GM12891 (cell line): Measurements from ENCODE around the gene KCNK16.
A peak's percentile ranks its signal among the peaks of the same experiment; 100 is the strongest.

Source experiments
- DNase-seq: peaks from one replicate; pipeline ENCODE4 v3.0.0; 2011; ENCODE audit warnings: low spot score; ENCODE audit not compliant: insufficient read length
- FAIRE-seq: peaks from 2 replicates; lab custom pipeline; 2011; peaks lifted over from hg19 to GRCh38; lab: Jason Lieb, UNC
- PAX5 ChIP-seq: IDR thresholded peaks from 2 replicates; pipeline ENCODE4 v1.6.1; 2011; ENCODE audit warnings: low read length, moderate library complexity, mild to moderate bottlenecking; ENCODE audit not compliant: insufficient read depth, severe bottlenecking
- POLR2A ChIP-seq: IDR thresholded peaks from 2 replicates; pipeline ENCODE4 v1.6.1; 2011; ENCODE audit warnings: low read depth, low read length, control low read depth
- POLR2AphosphoS5 ChIP-seq: IDR thresholded peaks from 2 replicates; pipeline ENCODE4 v1.6.1; 2011; ENCODE audit warnings: low read depth, low read length, control low read depth
- POU2F2 ChIP-seq: IDR thresholded peaks from 2 replicates; pipeline ENCODE4 v1.6.1; 2011; ENCODE audit warnings: low read depth, mild to moderate bottlenecking, control low read depth, low read length, moderate library complexity
- SPI1 ChIP-seq: IDR thresholded peaks from 2 replicates; pipeline ENCODE4 v1.6.1; 2011; ENCODE audit warnings: low read depth, low read length, control low read depth
- TAF1 ChIP-seq: IDR thresholded peaks from 2 replicates; pipeline ENCODE4 v1.6.1; 2011; ENCODE audit warnings: low read depth, low read length, control low read depth

KCNK16 gene

GRCh38 chr6:39330057-39330456, 7.6 kb upstream of the KCNK16 start:
- DNase-seq, result no peak

GRCh38 chr6:39328066-39328465, 5.6 kb upstream of the KCNK16 start:
- FAIRE-seq, result no peak
- TF ChIP-seq SPI1 (no peak), POLR2AphosphoS5 (no peak), PAX5 (no peak), POU2F2 (no peak), POLR2A (no peak), TAF1 (no peak)
- no peak for DNase-seq

More at GRCh38 chr6:39330057-39330456, 7.6 kb upstream of the KCNK16 start:
- peak; percentile 82 for FAIRE-seq
- TF ChIP-seq PAX5, result no peak
- peak; percentile 96 for TF ChIP-seq SPI1
- TF ChIP-seq POLR2A, result no peak
- TF ChIP-seq TAF1, result no peak
- no peak for TF ChIP-seq POLR2AphosphoS5
- peak; percentile 75 for TF ChIP-seq POU2F2

- FAIRE-seq (no peak), DNase-seq (no peak)
- TF ChIP-seq POLR2A (no peak), POLR2AphosphoS5 (no peak), SPI1 (no peak), TAF1 (no peak), POU2F2 (no peak), PAX5 (no peak)
Observed at GRCh38 chr6:39327507-39327906, 5.0 kb upstream of the KCNK16 start.

- DNase-seq (no peak), FAIRE-seq (no peak)
- TF ChIP-seq PAX5 (no peak), POLR2A (no peak), SPI1 (no peak), POLR2AphosphoS5 (no peak), POU2F2 (no peak), TAF1 (no peak)
Observed at GRCh38 chr6:39321761-39322160, 741 bp downstream of the KCNK16 start.

GRCh38 chr6:39320363-39320984, 2.0 kb downstream of the KCNK16 start:
- no peak for DNase-seq
- FAIRE-seq, result no peak
- TF ChIP-seq POLR2A (no peak), SPI1 (no peak), PAX5 (no peak), POLR2AphosphoS5 (no peak), TAF1 (no peak), POU2F2 (no peak)

- no peak for DNase-seq
- no peak for FAIRE-seq
- TF ChIP-seq POLR2AphosphoS5 (no peak), TAF1 (no peak), POLR2A (no peak), POU2F2 (no peak), PAX5 (no peak), SPI1 (no peak)
Observed at GRCh38 chr6:39319621-39320362, 2.7 kb downstream of the KCNK16 start.

GRCh38 chr6:39317256-39317655, 5.2 kb downstream of the KCNK16 start:
- DNase-seq (no peak), FAIRE-seq (no peak)
- no peak for TF ChIP-seq SPI1
- TF ChIP-seq POU2F2, result no peak
- TF ChIP-seq PAX5, result no peak
- TF ChIP-seq POLR2AphosphoS5, result no peak
- TF ChIP-seq POLR2A, result no peak
- TF ChIP-seq TAF1, result no peak

- DNase-seq (no peak), FAIRE-seq (no peak)
- TF ChIP-seq SPI1 (no peak), POU2F2 (no peak), POLR2AphosphoS5 (no peak), POLR2A (no peak), TAF1 (no peak), PAX5 (no peak)
Observed at GRCh38 chr6:39314273-39314795, 8.2 kb downstream of the KCNK16 start, which contains the start of gene KCNK17. TSS of gene KCNK17 (minus strand) at chr6:39314419. CDS start at chr6:39314320, 99 bp downstream.
